HCT116 (cell line): ENCODE results near the gene E4F1. TPM values are rescaled to one million over a fixed set of nuclear protein-coding genes. Genes with fewer than 3 reads are reported as not detected.

Experiments
- ATAC-seq: fragments of 200-7000 bp; cut with Tn5 transposase; 2 replicates; pipeline ENCODE4 v1.9.1; 2020; ENCODE audit warnings: mild to moderate bottlenecking, moderate library complexity
- BruUV-seq: library from RNA; stranded (reverse); fragments of 400-500 nt; replicated peaks from 2 replicates; lab custom pipeline; 2021; lab: Mats Ljungman, UMichigan
- CTCF ChIA-PET: fragments of 300-600 bp; sonication (Branson Sonifier 250); formaldehyde crosslinking; loops from one replicate; lab custom pipeline; 2021; ENCODE audit warnings: antibody characterized with exemption; lab: Charles Lee
- POLR2A ChIA-PET: fragments of 300-600, 350-600 bp; sonication (Branson Sonifier 250); formaldehyde crosslinking; loops from one replicate; lab custom pipeline; 2021; ENCODE audit warnings: antibody characterized with exemption; lab: Charles Lee
- RAD21 ChIA-PET, 2 experiments: fragments of 300-600 bp; sonication (Branson Sonifier 250); formaldehyde crosslinking; loops; one replicate each; lab custom pipeline; 2023; ENCODE audit warnings: low total read pairs in 2 of 2; ENCODE audit not compliant: uncharacterized antibody in 2 of 2, unreplicated experiment in 2 of 2, low non-redundant PET in 1 of 2; lab: Charles Lee
- DNase-seq: peaks from one replicate; pipeline ENCODE4 v3.0.0-alpha.2; 2010; ENCODE audit warnings: low read depth, low spot score
- H2AFZ ChIP-seq: fragments of 200-600 bp; shearing (Covaris generic), sonication (generic); 2 replicates; pipeline ENCODE4 v1.6.1; 2017; ENCODE audit warnings: low read depth, mixed run types, mixed read lengths, antibody characterized with exemption, low read length; ENCODE audit not compliant: poor library complexity, severe bottlenecking
- H3K27ac ChIP-seq: 2 replicates; pipeline ENCODE4 v1.5.1; 2012; ENCODE audit warnings: low read depth, low read length
- H3K27me3 ChIP-seq: fragments of 200-600 bp; sonication (generic); 2 replicates; pipeline ENCODE4 v1.6.1; 2016; ENCODE audit warnings: mixed run types, low read length, mixed read lengths; ENCODE audit not compliant: insufficient read depth
- H3K36me3 ChIP-seq, 2 experiments: fragments of 200-500 bp in 1 of 2; fragments of 200-600 bp in 1 of 2; sonication (Bioruptor generic) in 1 of 2; sonication (generic) in 1 of 2; 2 replicates each; pipeline versions ENCODE4 v1.5.1 to v1.6.1; 2014 to 2016; ENCODE audit warnings: low read length in 2 of 2, inconsistent platforms in 1 of 2, mixed read lengths in 1 of 2, mixed run types in 1 of 2; ENCODE audit not compliant: insufficient read depth in 2 of 2, control insufficient read depth in 1 of 2
- H3K4me1 ChIP-seq, 2 experiments: fragments of 200-600 bp in 1 of 2; sonication (generic) in 1 of 2; 2 replicates each; pipeline versions ENCODE4 v1.5.1 to v1.6.1; 2012 to 2017; ENCODE audit warnings: low read length in 2 of 2, inconsistent platforms in 1 of 2, mild to moderate bottlenecking in 1 of 2, mixed read lengths in 1 of 2, mixed run types in 1 of 2, moderate library complexity in 1 of 2; ENCODE audit not compliant: insufficient read depth in 2 of 2, control insufficient read depth in 1 of 2
- H3K4me2 ChIP-seq: fragments of 200-600 bp; sonication (generic); 2 replicates; pipeline ENCODE4 v1.6.1; 2017; ENCODE audit warnings: mixed run types, low read length, mixed read lengths
- H3K4me3 ChIP-seq, 2 experiments: fragments of 200-600 bp in 1 of 2; sonication (generic) in 1 of 2; replicated peaks in 1 of 2; 2 replicates each; pipeline ENCODE4 v1.5.1; 2011 to 2016; ENCODE audit warnings: low read length in 2 of 2, control low read depth in 1 of 2, low read depth in 1 of 2, mild to moderate bottlenecking in 1 of 2, mixed read lengths in 1 of 2, mixed run types in 1 of 2
- H3K79me2 ChIP-seq: fragments of 200-600 bp; sonication (generic); 2 replicates; pipeline ENCODE4 v1.6.1; 2017; ENCODE audit warnings: mild to moderate bottlenecking, mixed run types, low read length, moderate library complexity, mixed read lengths; ENCODE audit not compliant: insufficient read depth
- H3K9ac ChIP-seq: fragments of 200-600 bp; sonication (generic); 2 replicates; pipeline ENCODE4 v1.6.1; 2016; ENCODE audit warnings: low read length, mixed read lengths
- H3K9me2 ChIP-seq: fragments of 200-600 bp; sonication (generic), shearing (Covaris generic); 2 replicates; pipeline ENCODE4 v1.6.1; 2017; ENCODE audit warnings: mixed run types, mild to moderate bottlenecking, moderate library complexity; ENCODE audit not compliant: insufficient read depth
- H3K9me3 ChIP-seq, 2 experiments: fragments of 200-500 bp in 1 of 2; fragments of 200-600 bp in 1 of 2; sonication (Bioruptor generic) in 1 of 2; sonication (generic) in 1 of 2; 2 replicates each; pipeline ENCODE4 v1.6.1; 2014 to 2017; ENCODE audit warnings: low read length in 2 of 2, mixed read lengths in 2 of 2, inconsistent platforms in 1 of 2, low read depth in 1 of 2, mild to moderate bottlenecking in 1 of 2, mixed run types in 1 of 2, moderate library complexity in 1 of 2; ENCODE audit not compliant: control insufficient read depth in 1 of 2, insufficient read depth in 1 of 2
- H4K20me1 ChIP-seq: fragments of 200-600 bp; sonication (generic), shearing (Covaris generic); 2 replicates; pipeline ENCODE4 v1.6.1; 2017; ENCODE audit warnings: mixed run types, mild to moderate bottlenecking, moderate library complexity; ENCODE audit not compliant: insufficient read depth
- CBX3 ChIP-seq: IDR thresholded peaks from 2 replicates; pipeline ENCODE4 v1.6.1; 2012; ENCODE audit warnings: low read depth
- EGR1 ChIP-seq: IDR thresholded peaks from 2 replicates; pipeline ENCODE4 v1.6.1; 2012; ENCODE audit warnings: low read depth
- POLR2AphosphoS5 ChIP-seq: IDR thresholded peaks from 2 replicates; pipeline ENCODE4 v1.6.1; 2011; ENCODE audit warnings: mild to moderate bottlenecking, low read depth, low read length, moderate library complexity
- RAD21 ChIP-seq: IDR thresholded peaks from 2 replicates; pipeline ENCODE4 v1.6.1; 2012; ENCODE audit warnings: low read depth, mild to moderate bottlenecking
- SRF ChIP-seq: IDR thresholded peaks from 2 replicates; pipeline ENCODE4 v1.6.1; 2012; ENCODE audit warnings: low read depth
- ZBTB33 ChIP-seq: IDR thresholded peaks from 2 replicates; pipeline ENCODE4 v1.6.1; 2011; ENCODE audit warnings: mild to moderate bottlenecking, low read length, moderate library complexity; ENCODE audit not compliant: insufficient replicate concordance; ENCODE audit errors: extremely low read depth
- ZFX ChIP-seq: fragments of 450-650 bp; IDR thresholded peaks from 2 replicates; pipeline ENCODE4 v1.6.1; 2017
- intact Hi-C: fragments of 100-400 bp; cut with micrococcal nuclease; formaldehyde crosslinking; loops from 2 replicates; pipeline ENCODE4 v1.10.0; 2022
- total RNA-seq: library from RNA; stranded (reverse); gene quantifications from one replicate; pipeline ENCODE4 v1.2.1, GENCODE V29; 2021; ENCODE audit not compliant: unreplicated experiment

Gene E4F1
- total RNA-seq, 1 experiment from 2014 or later = 40.7 TPM

GRCh38 chr16:2246301-2246885 lies 23.0 kb downstream of the E4F1 start:
- CTCF ChIA-PET = no interaction called here
- no peak overlapping the region for H3K4me3 ChIP-seq
- H3K9ac ChIP-seq = no peak overlapping the region
- POLR2A ChIA-PET = no interaction called here
- DNase-seq = no peak
- H3K9me3 ChIP-seq = no peaks in the 10 kb centered on the region
- H4K20me1 ChIP-seq = no peaks in the 10 kb centered on the region
- no peak overlapping the region for H3K4me2 ChIP-seq
- peak overlapping the region; percentile 22; the same call in 1 of the 2 replicates for H3K27ac ChIP-seq
- BruUV-seq = no TSS peak
- peaks cover 80% of the 10 kb centered on the region for H3K79me2 ChIP-seq
- peaks cover 21 to 48% of the 10 kb centered on the region in 2 experiments; a peak in 3 of 4 replicates for H3K36me3 ChIP-seq
- RAD21 ChIA-PET = no interaction called here
- intact Hi-C loops = no loop called here
- ATAC-seq = no peak
- no peaks in the 10 kb centered on the region for H3K27me3 ChIP-seq
- peaks cover 5 to 18% of the 10 kb centered on the region in 2 experiments for H3K4me1 ChIP-seq
- H2AFZ ChIP-seq = no peak overlapping the region
- 0 out of 2 replicates have a peak, but pooled peaks have one; percentile 9 for TF ChIP-seq POLR2AphosphoS5
- TF ChIP-seq RAD21 = no peak
- TF ChIP-seq ZFX = no peak
- no peaks in the 10 kb centered on the region for H3K9me2 ChIP-seq

DNA sequence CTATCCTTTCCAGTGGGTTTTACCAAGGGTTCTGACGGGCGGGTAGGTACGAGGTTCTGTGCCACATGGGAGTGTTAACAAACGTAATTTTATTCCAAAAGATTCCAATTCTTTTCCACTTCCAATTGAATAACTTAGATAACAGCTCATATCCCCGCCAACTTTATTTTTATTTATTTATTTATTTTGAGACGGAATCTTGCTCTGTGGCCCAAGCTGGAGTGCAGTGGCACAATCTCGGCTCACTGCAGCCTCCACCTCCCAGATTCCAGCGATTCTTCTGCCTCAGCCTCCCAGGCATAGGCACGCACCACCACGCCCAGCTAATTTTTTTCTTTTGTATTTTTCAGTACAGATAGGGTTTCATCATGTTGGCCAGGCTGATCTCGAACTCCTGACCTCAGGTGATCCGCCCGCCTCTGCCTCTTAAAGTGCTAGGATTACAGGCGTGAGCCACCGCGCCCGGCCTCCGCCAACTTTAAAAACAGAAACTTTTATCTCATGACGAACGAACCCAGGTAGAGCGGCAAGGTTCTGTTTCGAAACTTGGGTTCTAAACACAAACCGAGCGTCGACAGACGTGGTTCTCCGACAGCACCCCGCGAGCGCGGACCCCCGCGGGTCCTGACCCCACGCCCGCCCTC lies 27.4 kb downstream of the E4F1 start:
- RAD21 ChIA-PET = interaction anchor here in 1 of 2 experiments (0.5 to 1.4 kb wide), 2 partner anchors 56 to 281 kb away, joined by 3 to 5 read pairs; no protein-coding TSS in a partner anchor
- peak overlapping the region; percentile 89 for H3K27ac ChIP-seq
- no peak overlapping the region for H2AFZ ChIP-seq
- peak overlapping the region; percentile 84 for H3K4me2 ChIP-seq
- CTCF ChIA-PET = interaction anchor here (1.2 to 2.7 kb wide), 5 partner anchors 28 to 250 kb away, joined by 3 to 24 read pairs (median 5); partner anchors contain the start of genes CASKIN1, E4F1 and PGP
- H3K9ac ChIP-seq = peak overlapping the region; percentile 79
- H3K4me1 ChIP-seq = peaks cover 15 to 31% of the 10 kb centered on the region in 2 experiments
- no peaks in the 10 kb centered on the region for H3K9me2 ChIP-seq
- DNase-seq = no peak
- H3K27me3 ChIP-seq = no peaks in the 10 kb centered on the region
- H3K36me3 ChIP-seq = peaks cover 24 to 34% of the 10 kb centered on the region in 2 experiments; a peak in 3 of 4 replicates
- no peaks in the 10 kb centered on the region for H3K9me3 ChIP-seq
- BruUV-seq = TSS peak; percentile 81
- H3K79me2 ChIP-seq = peaks cover 63% of the 10 kb centered on the region
- no peak for TF ChIP-seq ZBTB33
- no peak for TF ChIP-seq CBX3
- no peak for TF ChIP-seq EGR1
- no peak for TF ChIP-seq SRF
- ATAC-seq = peak; percentile 29
- no peaks in the 10 kb centered on the region; the same call in 1 of the 2 replicates for H4K20me1 ChIP-seq
- POLR2A ChIA-PET = interaction anchor here (0.7 to 2.8 kb wide), 11 partner anchors 8 to 203 kb away, joined by 3 to 21 read pairs (median 5); partner anchors contain the start of genes E4F1, NTHL1, PGP and TRAF7
- intact Hi-C loops = loop anchor here (1.0 to 10.0 kb wide), 4 partner anchors 27 to 226 kb away; partner anchors contain the start of genes E4F1 and NHERF2
- peak overlapping the region; percentile 66 to 75 for H3K4me3 ChIP-seq
